PC-3 (cell line): Measurements from ENCODE around the gene PSMB4. TPM values are rescaled to one million over a fixed set of nuclear protein-coding genes. Genes with fewer than 3 reads are reported as not detected.
A peak's percentile ranks its signal among the peaks of the same experiment; 100 is the strongest.

Experiments
- ATAC-seq: fragments of 200-7000 bp; cut with Tn5 transposase; 2 replicates; pipeline ENCODE4 v1.9.1; 2020; ENCODE audit warnings: mild to moderate bottlenecking, moderate library complexity
- BruUV-seq: library from RNA; stranded (reverse); fragments of 400-500 nt; replicated peaks from 2 replicates; lab custom pipeline; 2021; lab: Mats Ljungman, UMichigan
- CTCF ChIA-PET: fragments of 300-600 bp; sonication (Branson Sonifier 250); formaldehyde crosslinking; loops from one replicate; lab custom pipeline; 2022; ENCODE audit warnings: antibody characterized with exemption; lab: Charles Lee
- POLR2A ChIA-PET: fragments of 300-600 bp; sonication (Branson Sonifier 250); formaldehyde crosslinking; loops from one replicate; lab custom pipeline; 2022; ENCODE audit warnings: antibody characterized with exemption; ENCODE audit not compliant: unreplicated experiment; lab: Charles Lee
- DNase-seq: peaks from one replicate; pipeline ENCODE4 v3.0.0-alpha.2; 2015
- H2AFZ ChIP-seq: fragments of 300-600 bp; sonication (generic); 2 replicates; pipeline ENCODE4 v1.6.0; 2016; ENCODE audit warnings: antibody characterized with exemption, low read length
- H3F3A ChIP-seq: fragments of 300-600 bp; sonication (generic); one replicate; pipeline ENCODE4 v1.6.0; 2017; ENCODE audit warnings: antibody characterized with exemption, low read length, control low read depth, mild to moderate bottlenecking; ENCODE audit not compliant: unreplicated experiment
- H3K27ac ChIP-seq: fragments of 300-600 bp; sonication (generic); 2 replicates; pipeline ENCODE4 v1.5.1; 2016; ENCODE audit warnings: mild to moderate bottlenecking, low read length
- H3K27me3 ChIP-seq: fragments of 300-600 bp; sonication (generic); 2 replicates; pipeline ENCODE4 v1.6.1; 2016; ENCODE audit warnings: low read length, mixed read lengths
- H3K36me3 ChIP-seq: fragments of 300-600 bp; sonication (generic); 2 replicates; pipeline ENCODE4 v1.6.1; 2016; ENCODE audit warnings: low read depth, mixed run types, low read length, mixed read lengths
- H3K4me1 ChIP-seq: fragments of 300-600 bp; sonication (generic); 2 replicates; pipeline ENCODE4 v1.5.1; 2016; ENCODE audit warnings: low read length; ENCODE audit not compliant: insufficient read depth
- H3K4me2 ChIP-seq: fragments of 300-600 bp; sonication (generic); 2 replicates; pipeline ENCODE4 v1.6.0; 2016; ENCODE audit warnings: low read length
- H3K4me3 ChIP-seq: fragments of 300-600 bp; sonication (generic); 2 replicates; pipeline ENCODE4 v1.5.1; 2016; ENCODE audit warnings: mild to moderate bottlenecking, low read length, mixed read lengths
- H3K79me2 ChIP-seq: fragments of 300-600 bp; sonication (generic); 2 replicates; pipeline ENCODE4 v1.6.1; 2017; ENCODE audit warnings: low read length, mixed read lengths
- H3K9ac ChIP-seq: fragments of 300-600 bp; sonication (generic); 2 replicates; pipeline ENCODE4 v1.6.0; 2016; ENCODE audit warnings: mild to moderate bottlenecking, low read length
- H3K9me2 ChIP-seq: fragments of 300-600 bp; sonication (generic); replicated peaks from 2 replicates; pipeline ENCODE4 v1.6.1; 2016; ENCODE audit warnings: mixed run types, low read length, mixed read lengths
- H3K9me3 ChIP-seq: fragments of 300-600 bp; sonication (generic); 2 replicates; pipeline ENCODE4 v1.6.1; 2016; ENCODE audit warnings: low read length, mixed read lengths
- H4K20me1 ChIP-seq: fragments of 300-600 bp; sonication (generic); 2 replicates; pipeline ENCODE4 v1.6.1; 2016; ENCODE audit warnings: low read length, mixed read lengths
- CTCF ChIP-seq: fragments of 300-600 bp; sonication (generic); conservative IDR thresholded peaks from 2 replicates; pipeline ENCODE4 v1.5.1; 2017; ENCODE audit warnings: antibody characterized with exemption, low read depth, mild to moderate bottlenecking, low read length
- EZH2 ChIP-seq: fragments of 300-600 bp; sonication (generic); IDR thresholded peaks from one replicate; pipeline ENCODE4 v1.6.1; 2017; ENCODE audit warnings: antibody characterized with exemption, mild to moderate bottlenecking, low read length; ENCODE audit not compliant: unreplicated experiment
- EZH2phosphoT487 ChIP-seq: fragments of 300-600 bp; sonication (generic); IDR thresholded peaks from 2 replicates; pipeline ENCODE4 v1.6.1; 2018; ENCODE audit warnings: mild to moderate bottlenecking, antibody characterized with exemption, low read length, borderline replicate concordance
- intact Hi-C: fragments of 100-400 bp; cut with micrococcal nuclease; formaldehyde crosslinking; loops from 2 replicates; pipeline ENCODE4 v1.9.0; 2023
- total RNA-seq: library from RNA; depleted of rRNA; stranded (reverse); fragments of >200 nt; gene quantifications from 2 replicates; pipeline ENCODE4 v1.2.3, GENCODE V29; 2014

The PSMB4 gene
- total RNA-seq, 1 experiment from 2014 or later = 818 TPM

DNA sequence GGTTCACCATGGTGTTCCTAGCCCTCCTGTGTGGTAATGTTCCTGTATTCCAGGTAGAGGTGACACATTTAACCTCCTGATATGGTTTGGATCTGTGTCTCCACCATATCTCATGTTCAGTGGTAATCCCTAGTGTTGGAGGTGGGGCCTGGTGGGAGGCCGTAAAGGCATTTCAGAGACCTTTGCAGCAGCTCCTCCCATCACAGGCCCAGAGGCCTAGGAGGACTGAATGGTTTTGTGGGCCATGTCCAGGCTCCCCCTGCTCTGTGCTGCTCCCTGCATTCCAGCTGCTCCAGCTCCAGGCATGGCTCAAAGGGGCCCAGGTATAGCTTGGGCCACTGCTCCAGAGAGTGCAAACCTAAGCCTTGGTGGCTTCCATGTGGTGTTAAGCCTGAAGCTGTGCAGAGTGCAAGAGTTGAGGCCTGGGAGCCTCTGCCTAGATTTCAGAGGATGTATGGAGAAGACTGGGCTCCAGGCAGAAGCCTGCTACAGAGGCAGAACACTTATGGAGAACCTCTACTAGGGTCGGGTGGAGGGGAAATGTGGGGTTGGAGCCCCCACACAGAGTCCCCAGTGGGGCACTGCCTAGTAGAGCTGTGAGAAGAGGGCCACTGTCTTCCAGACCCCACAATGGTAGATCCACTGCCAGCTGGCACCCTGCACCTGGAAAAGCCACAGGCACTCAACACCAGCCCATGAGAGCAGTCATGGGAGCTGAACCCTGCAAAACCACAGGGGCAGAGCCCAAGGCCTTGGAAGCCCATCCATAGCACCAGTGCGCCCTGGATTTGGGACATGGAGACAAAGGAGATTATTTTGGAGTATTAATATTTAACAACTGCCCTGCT, 36.8 kb upstream of the PSMB4 start:
- Histone ChIP-seq H2AFZ (no peak overlapping the region), H3K4me2 (no peak overlapping the region), H3K27ac (no peak overlapping the region), H3K79me2 (no peaks in the 10 kb centered on the region), H3K27me3 (no peaks in the 10 kb centered on the region), H4K20me1 (no peaks in the 10 kb centered on the region), H3K9me3 (peaks cover 12% of the 10 kb centered on the region), H3F3A (no peaks in the 10 kb centered on the region), H3K9me2 (no peaks in the 10 kb centered on the region), H3K36me3 (peaks cover 15% of the 10 kb centered on the region), H3K4me1 (no peaks in the 10 kb centered on the region), H3K4me3 (no peak overlapping the region), H3K9ac (no peak overlapping the region)
- no TSS peak for BruUV-seq
- ATAC-seq (no peak), DNase-seq (no peak)
- POLR2A ChIA-PET = no interaction called here
- TF ChIP-seq EZH2phosphoT487 (no peak), EZH2 (no peak), CTCF (no peak)
- CTCF ChIA-PET = no interaction called here
- intact Hi-C loops = no loop called here

DNA sequence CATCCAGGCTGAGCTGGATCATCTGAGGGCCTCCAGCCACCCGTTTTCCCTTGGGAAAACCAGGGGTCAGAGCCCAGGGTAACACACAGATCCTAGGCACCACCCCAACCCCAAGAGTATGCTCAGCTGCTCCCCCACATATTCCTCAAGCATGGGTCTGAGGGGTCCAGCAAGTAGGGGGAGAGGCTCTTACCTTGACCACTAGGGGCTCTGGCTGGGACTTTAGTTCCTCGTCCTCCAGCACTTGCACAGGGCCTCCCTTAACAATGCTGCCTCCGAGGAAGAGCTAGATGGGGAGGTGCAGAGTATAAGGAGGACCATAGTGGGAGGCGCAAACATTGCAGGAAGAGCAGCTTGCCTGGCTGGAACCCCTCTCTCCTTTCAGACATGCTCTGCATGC, 34.4 kb upstream of the PSMB4 start:
- no peaks in the 10 kb centered on the region for H3F3A ChIP-seq
- no TSS peak for BruUV-seq
- intact Hi-C loops = no loop called here
- no peak overlapping the region for H2AFZ ChIP-seq
- H3K4me1 ChIP-seq = no peaks in the 10 kb centered on the region
- no peak overlapping the region for H3K27ac ChIP-seq
- TF ChIP-seq EZH2phosphoT487 (no peak), EZH2 (no peak), CTCF (0 out of 2 replicates have a peak, but pooled peaks have one; percentile 14)
- ATAC-seq = no peak
- ChIA-PET POLR2A (interaction anchor here (0.5 to 0.6 kb wide), 2 partner anchors 18 to 170 kb away, joined by 3 to 6 read pairs; partner anchors contain the start of gene RFX5), CTCF (no interaction called here)
- no peak overlapping the region for H3K4me2 ChIP-seq
- no peaks in the 10 kb centered on the region for H4K20me1 ChIP-seq
- H3K9me3 ChIP-seq = peaks cover 12% of the 10 kb centered on the region
- H3K79me2 ChIP-seq = no peaks in the 10 kb centered on the region
- no peaks in the 10 kb centered on the region for H3K9me2 ChIP-seq
- no peak for DNase-seq
- H3K9ac ChIP-seq = no peak overlapping the region
- no peaks in the 10 kb centered on the region for H3K27me3 ChIP-seq
- H3K36me3 ChIP-seq = peaks cover 15% of the 10 kb centered on the region
- no peak overlapping the region for H3K4me3 ChIP-seq
